Measurements from ENCODE around the gene ALS2. TPM values are rescaled to one million over a fixed set of nuclear protein-coding genes. Genes with fewer than 3 reads are reported as not detected.

ALS2 gene
- total RNA-seq, 4 donors from 2014 or later = 17.1 to 40.6 (median 19.5) TPM

DNA sequence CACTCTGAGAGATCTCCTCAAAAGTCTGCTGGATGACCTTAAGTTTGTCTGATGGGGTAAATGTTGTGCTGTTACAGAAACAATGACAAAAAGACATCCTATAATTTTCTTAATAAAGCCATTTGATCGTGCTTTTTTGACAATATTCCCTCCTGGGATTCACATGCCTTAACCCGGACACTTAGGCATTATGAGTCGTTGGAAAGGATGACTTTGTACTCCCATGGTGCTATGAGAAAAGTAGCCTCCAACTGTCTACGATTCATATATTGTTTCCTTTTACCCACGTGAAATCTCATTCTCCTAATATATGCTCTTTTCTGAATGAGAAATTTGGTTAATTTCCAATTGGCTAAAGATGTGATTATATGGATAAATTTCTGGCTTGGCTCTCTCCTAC lies 76.2 kb downstream of the ALS2 start:
- Histone ChIP-seq H3K4me3 (no peak overlapping the region), H3K36me3 (peaks cover 0 to 89% of the 10 kb centered on the region in 2 donors), H3K27ac (no peak overlapping the region), H3K4me1 (no peaks in the 10 kb centered on the region), H3K27me3 (no peaks in the 10 kb centered on the region), H3K9me3 (no peaks in the 10 kb centered on the region)
- in situ Hi-C loops (cut with MboI; ENCODE audit: low sequenced_read_pairs in 4 of 4) = no loop called here
- ATAC-seq = no peak
- intact Hi-C loops (cut with DNase I; ENCODE audit: low total_unique reads) = no loop called here
- DNase-seq = no peak
- no peak for TF ChIP-seq POLR2A (IDR thresholded peaks at IDR 0.05)

DNA sequence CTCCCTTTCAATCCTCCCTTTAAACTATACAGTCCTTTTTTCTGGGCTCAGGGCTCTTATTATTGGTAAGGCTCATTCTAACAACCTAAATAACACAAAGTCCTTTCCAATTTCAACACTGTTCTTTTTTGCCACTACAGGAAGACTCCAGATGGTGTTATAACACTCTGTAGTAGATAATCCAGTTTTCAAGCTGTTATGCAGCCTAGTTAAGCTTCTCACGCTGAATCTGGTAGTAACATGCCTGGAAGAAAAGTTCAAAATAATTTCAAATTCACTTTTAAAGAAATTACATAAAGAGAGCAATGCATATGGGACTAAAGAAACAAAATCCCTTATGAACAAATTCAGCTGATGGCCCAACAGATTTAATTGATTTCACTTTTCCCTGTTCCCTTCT lies 79.1 kb downstream of the ALS2 start:
- ATAC-seq (no peak), DNase-seq (no peak)
- Histone ChIP-seq H3K4me1 (peaks cover 3 to 6% of the 10 kb centered on the region in 2 donors), H3K27me3 (no peaks in the 10 kb centered on the region), H3K36me3 (peaks cover 0 to 60% of the 10 kb centered on the region in 2 donors), H3K4me3 (no peak overlapping the region), H3K9me3 (no peaks in the 10 kb centered on the region), H3K27ac (no peak overlapping the region)
- intact Hi-C loops (cut with DNase I; ENCODE audit: low total_unique reads) (no loop called here), in situ Hi-C loops (cut with MboI; ENCODE audit: low sequenced_read_pairs in 4 of 4) (no loop called here)
- TF ChIP-seq, protein P1, sequence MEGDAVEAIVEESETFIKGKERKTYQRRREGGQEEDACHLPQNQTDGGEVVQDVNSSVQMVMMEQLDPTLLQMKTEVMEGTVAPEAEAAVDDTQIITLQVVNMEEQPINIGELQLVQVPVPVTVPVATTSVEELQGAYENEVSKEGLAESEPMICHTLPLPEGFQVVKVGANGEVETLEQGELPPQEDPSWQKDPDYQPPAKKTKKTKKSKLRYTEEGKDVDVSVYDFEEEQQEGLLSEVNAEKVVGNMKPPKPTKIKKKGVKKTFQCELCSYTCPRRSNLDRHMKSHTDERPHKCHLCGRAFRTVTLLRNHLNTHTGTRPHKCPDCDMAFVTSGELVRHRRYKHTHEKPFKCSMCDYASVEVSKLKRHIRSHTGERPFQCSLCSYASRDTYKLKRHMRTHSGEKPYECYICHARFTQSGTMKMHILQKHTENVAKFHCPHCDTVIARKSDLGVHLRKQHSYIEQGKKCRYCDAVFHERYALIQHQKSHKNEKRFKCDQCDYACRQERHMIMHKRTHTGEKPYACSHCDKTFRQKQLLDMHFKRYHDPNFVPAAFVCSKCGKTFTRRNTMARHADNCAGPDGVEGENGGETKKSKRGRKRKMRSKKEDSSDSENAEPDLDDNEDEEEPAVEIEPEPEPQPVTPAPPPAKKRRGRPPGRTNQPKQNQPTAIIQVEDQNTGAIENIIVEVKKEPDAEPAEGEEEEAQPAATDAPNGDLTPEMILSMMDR (IDR thresholded peaks at IDR 0.05 in 4 of 5, conservative IDR thresholded peaks at IDR 0.05 in 1 of 5) = no peak
- no peak for TF ChIP-seq POLR2A (IDR thresholded peaks at IDR 0.05)

DNA sequence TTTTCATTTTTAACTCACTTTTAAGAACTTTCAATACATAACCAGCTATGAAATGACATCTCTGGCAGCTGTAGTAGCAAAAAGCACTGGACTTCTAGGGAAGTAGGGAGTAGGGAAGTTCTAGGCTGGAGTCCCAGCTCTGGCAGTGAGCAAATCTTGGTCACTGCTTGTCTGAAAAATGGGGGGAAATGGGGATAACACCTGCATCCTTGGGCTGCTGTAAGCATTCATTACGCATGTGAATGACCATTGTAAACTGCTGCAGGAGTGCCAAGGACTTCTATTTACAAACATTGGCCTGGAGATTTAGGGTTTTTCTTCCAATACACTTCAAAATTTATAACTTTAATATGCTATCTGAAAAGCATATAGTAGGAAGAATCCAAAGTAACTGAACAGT lies 81.3 kb downstream of the ALS2 start:
- H3K4me3 ChIP-seq = no peak overlapping the region
- peaks cover 3 to 10% of the 10 kb centered on the region in 2 donors for H3K4me1 ChIP-seq
- H3K36me3 ChIP-seq = peaks cover 0 to 41% of the 10 kb centered on the region in 2 donors
- TF ChIP-seq, protein P1 (IDR thresholded peaks at IDR 0.05 in 4 of 5, conservative IDR thresholded peaks at IDR 0.05 in 1 of 5) = no peak
- no peak for TF ChIP-seq POLR2A (IDR thresholded peaks at IDR 0.05)
- no peaks in the 10 kb centered on the region for H3K27me3 ChIP-seq
- ATAC-seq = no peak
- H3K27ac ChIP-seq = peak overlapping the region in 1 of 4 donors; percentile 12
- no peak for DNase-seq
- in situ Hi-C loops (cut with MboI; ENCODE audit: low sequenced_read_pairs in 4 of 4) = no loop called here
- H3K9me3 ChIP-seq = no peaks in the 10 kb centered on the region
- intact Hi-C loops (cut with DNase I; ENCODE audit: low total_unique reads) = no loop called here

DNA sequence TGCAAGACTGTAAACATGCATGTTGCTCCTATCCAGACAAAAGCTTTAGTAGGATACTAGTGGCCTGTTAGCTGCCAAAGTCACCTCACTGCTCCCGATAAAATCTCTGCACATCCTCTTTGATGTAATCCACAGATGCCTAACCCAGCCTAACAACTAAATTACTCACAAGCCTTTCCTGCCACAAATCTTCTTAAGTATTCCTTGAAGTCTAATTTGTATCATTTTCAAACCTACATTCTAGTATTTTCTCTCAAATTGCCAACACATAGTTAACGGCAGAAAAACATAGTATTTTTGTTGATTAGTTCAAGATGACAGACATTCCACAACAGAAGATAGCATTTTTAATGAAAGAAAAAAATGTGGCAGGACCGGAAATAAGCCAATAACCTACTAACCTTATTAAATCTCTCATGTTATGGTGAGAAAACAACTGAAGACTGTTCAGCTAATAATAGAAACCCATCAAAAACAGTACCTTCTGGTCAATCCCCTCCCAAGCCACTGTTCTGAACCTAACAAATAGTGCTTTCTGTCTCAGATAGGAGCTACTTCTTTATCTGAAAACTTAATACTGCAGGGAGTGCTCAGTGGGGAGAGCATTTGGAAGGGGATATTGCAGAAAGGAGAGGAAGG lies 82.0 kb downstream of the ALS2 start, which contains the start of gene MPP4:
TSS of gene MPP4 (minus strand) at position 57 of the 639 bp plus-strand sequence. CDS start 4,690 bp downstream, outside the sequence.
- Histone ChIP-seq H3K9me3 (no peaks in the 10 kb centered on the region), H3K4me3 (no peak within 1 kb of the TSS), H3K4me1 (peaks cover 3 to 10% of the 10 kb centered on the region in 2 donors), H3K27me3 (no peaks in the 10 kb centered on the region), H3K36me3 (peaks cover 0 to 34% of the 10 kb centered on the region in 2 donors), H3K27ac (peak within 1 kb of the TSS in 1 of 4 donors; percentile 12)
- DNase-seq = no peak
- intact Hi-C loops (cut with DNase I; ENCODE audit: low total_unique reads) (no loop called here), in situ Hi-C loops (cut with MboI; ENCODE audit: low sequenced_read_pairs in 4 of 4) (no loop called here)
- no peak for ATAC-seq
- TF ChIP-seq POLR2A (IDR thresholded peaks at IDR 0.05) = no peak
- TF ChIP-seq, protein P1 (IDR thresholded peaks at IDR 0.05 in 4 of 5, conservative IDR thresholded peaks at IDR 0.05 in 1 of 5) = no peak

DNA sequence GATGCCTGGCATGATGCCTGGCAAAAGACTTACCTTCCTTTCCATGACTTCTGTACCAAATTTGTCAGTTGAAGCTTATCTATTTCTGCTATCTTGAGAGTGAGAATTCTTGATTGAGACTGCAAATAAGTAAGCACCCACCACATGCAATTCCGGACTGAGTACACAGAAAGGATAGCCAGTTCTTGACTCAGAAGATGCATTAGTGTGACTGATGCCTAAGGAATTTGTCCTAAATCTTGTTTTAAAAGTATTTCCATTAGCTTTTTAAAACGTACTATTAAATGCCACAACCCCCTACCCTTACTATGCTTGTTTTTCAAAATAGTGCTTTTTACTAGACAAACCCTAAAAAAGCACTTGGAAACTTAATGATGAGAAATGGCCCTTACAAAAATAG lies 82.8 kb downstream of the ALS2 start:
- no peaks in the 10 kb centered on the region for H3K9me3 ChIP-seq
- TF ChIP-seq POLR2A (IDR thresholded peaks at IDR 0.05) = no peak
- TF ChIP-seq, protein P1 (IDR thresholded peaks at IDR 0.05 in 4 of 5, conservative IDR thresholded peaks at IDR 0.05 in 1 of 5) = no peak
- peaks cover 3 to 10% of the 10 kb centered on the region in 2 donors for H3K4me1 ChIP-seq
- intact Hi-C loops (cut with DNase I; ENCODE audit: low total_unique reads) = no loop called here
- H3K4me3 ChIP-seq = no peak overlapping the region
- no peak for DNase-seq
- peak overlapping the region in 1 of 4 donors; percentile 12 for H3K27ac ChIP-seq
- no peak for ATAC-seq
- in situ Hi-C loops (cut with MboI; ENCODE audit: low sequenced_read_pairs in 4 of 4) = no loop called here
- peaks cover 0 to 26% of the 10 kb centered on the region in 2 donors for H3K36me3 ChIP-seq
- H3K27me3 ChIP-seq = no peaks in the 10 kb centered on the region

All from gastrocnemius medialis (tissue), 4 donors.